ENCODE measurements around the gene CMIP. TPM values are rescaled to one million over a fixed set of nuclear protein-coding genes. Genes with fewer than 3 reads are reported as not detected.
"Not testable (repeated sequence)": the region's sequence is repeated elsewhere in the genome, so short reads cannot be mapped to it uniquely, and the experiment has no call there.

CMIP gene
- polyA plus RNA-seq, 1 of the 3 experiments (the other 2 are of a cell fraction): 5.4 TPM

DNA sequence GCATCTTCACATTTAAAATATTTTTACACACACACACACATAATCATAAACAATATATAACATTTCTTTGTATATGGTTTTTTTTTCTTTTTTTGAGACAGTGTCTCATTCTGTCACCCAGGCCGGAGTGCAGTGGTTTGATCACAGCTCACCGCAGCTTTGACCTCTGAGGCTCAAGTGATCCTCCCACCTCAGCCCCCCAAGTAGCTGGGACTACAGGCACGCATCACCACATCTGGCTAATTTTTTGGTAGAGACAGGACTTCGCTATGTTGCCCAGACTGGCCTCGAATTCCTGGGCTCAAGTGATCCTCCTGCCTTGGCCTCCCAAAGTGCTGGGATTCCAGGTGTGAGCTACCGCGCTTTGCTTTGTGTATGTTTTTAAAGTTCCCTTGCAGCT is 78.2 kb downstream of the CMIP start:
- H3K27ac ChIP-seq (ENCODE audit: low read depth in 2 of 2, low read length in 1 of 2); H3K36me3 ChIP-seq (replicated peaks in 1 of 2; ENCODE audit: control insufficient read depth in 1 of 2, insufficient read depth in 2 of 2, low read length in 1 of 2); POLR2A ChIA-PET; H3K9me2 ChIP-seq; DNase-seq; H3K4me3 ChIP-seq (ENCODE audit: low read depth in 2 of 2, low read length in 1 of 2); H4K20me1 ChIP-seq (ENCODE audit: insufficient read depth); H3K79me2 ChIP-seq (ENCODE audit: insufficient read depth); H3K9ac ChIP-seq; H2AFZ ChIP-seq (ENCODE audit: low read depth); H3K9me3 ChIP-seq; H3K27me3 ChIP-seq (ENCODE audit: insufficient read depth); H3K4me2 ChIP-seq; H3F3A ChIP-seq (replicated peaks; ENCODE audit: insufficient read depth): not testable (repeated sequence)
- CTCF ChIA-PET: interaction anchor here (1.3 kb wide), 1 partner anchor 100 kb away, joined by 3 read pairs; no protein-coding TSS in a partner anchor
- peaks cover 0 to 13% of the 10 kb centered on the region in 2 experiments; a peak in 2 of 4 replicates for H3K4me1 ChIP-seq (ENCODE audit: control insufficient read depth in 1 of 2, insufficient read depth in 2 of 2, low read depth in 1 of 2, low read length in 1 of 2)
- WGBS (ENCODE audit: low lambda C conversion rate): 97% methylated on average over 7 of the region's 7 CpGs

DNA sequence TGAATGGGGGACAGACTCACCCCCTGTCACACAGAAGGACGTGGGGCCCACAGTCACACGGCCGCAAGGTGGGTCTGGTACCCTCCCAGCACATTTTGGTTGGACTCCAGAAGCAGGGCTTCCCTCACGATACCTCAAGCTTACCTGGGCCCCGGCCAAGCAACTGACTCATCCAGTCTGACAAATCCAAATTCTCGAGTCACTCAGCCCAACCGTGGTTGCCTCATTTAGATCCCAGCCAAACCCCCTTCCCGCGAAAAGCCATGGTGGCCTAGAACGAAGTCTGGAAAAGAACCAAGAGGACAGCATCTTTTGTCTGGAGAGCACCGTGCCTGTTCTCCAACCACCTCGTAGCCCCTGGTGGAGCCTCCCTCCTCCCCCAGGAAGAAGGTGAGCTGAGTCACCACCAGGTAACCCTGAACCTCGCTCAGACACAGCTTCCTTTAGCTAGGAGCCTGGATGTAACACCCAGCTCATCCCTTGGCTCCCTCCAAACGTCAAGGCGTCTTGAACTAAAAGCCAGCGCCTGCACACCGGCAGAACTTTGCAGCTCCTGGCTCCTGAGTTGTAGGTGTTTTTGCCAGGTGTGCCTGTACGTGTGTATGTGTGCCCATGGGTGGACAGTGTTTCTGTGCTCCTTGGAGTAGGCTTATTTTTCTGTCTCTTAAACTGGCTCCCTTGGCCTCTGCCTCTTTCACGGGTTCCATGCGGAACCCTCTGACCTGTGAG is 78.9 kb downstream of the CMIP start:
- ChIA-PET CTCF (interaction anchor here (0.7 to 1.3 kb wide), 2 partner anchors 58 to 100 kb away, joined by 3 read pairs; no protein-coding TSS in a partner anchor), POLR2A (no interaction called here)
- DNase-seq: no peak
- Histone ChIP-seq H3K4me1 (ENCODE audit: control insufficient read depth in 1 of 2, insufficient read depth in 2 of 2, low read depth in 1 of 2, low read length in 1 of 2) (peaks cover 0 to 13% of the 10 kb centered on the region in 2 experiments; a peak in 2 of 4 replicates), H3K4me2 (no peak overlapping the region), H2AFZ (ENCODE audit: low read depth) (no peak overlapping the region), H3K9me3 (no peaks in the 10 kb centered on the region), H3K9ac (no peak overlapping the region), H3F3A (replicated peaks; ENCODE audit: insufficient read depth) (no peaks in the 10 kb centered on the region), H3K36me3 (replicated peaks in 1 of 2; ENCODE audit: control insufficient read depth in 1 of 2, insufficient read depth in 2 of 2, low read length in 1 of 2) (no peaks in the 10 kb centered on the region), H3K9me2 (no peaks in the 10 kb centered on the region), H3K27me3 (ENCODE audit: insufficient read depth) (no peaks in the 10 kb centered on the region), H3K79me2 (ENCODE audit: insufficient read depth) (peaks cover 12% of the 10 kb centered on the region), H3K27ac (ENCODE audit: low read depth in 2 of 2, low read length in 1 of 2) (no peak overlapping the region), H4K20me1 (ENCODE audit: insufficient read depth) (0 out of 2 replicates have a peak, but pooled peaks cover 3% of the 10 kb centered on the region), H3K4me3 (ENCODE audit: low read depth in 2 of 2, low read length in 1 of 2) (no peak overlapping the region)
- no peak for TF ChIP-seq RCOR1 (IDR thresholded peaks at IDR 0.05; ENCODE audit: low read length)
- no peak for TF ChIP-seq SMC3 (IDR thresholded peaks at IDR 0.05; ENCODE audit: low read depth, low read length)
- TF ChIP-seq FOXM1 (IDR thresholded peaks at IDR 0.05; ENCODE audit: low read depth): no peak
- TF ChIP-seq, protein P1, sequence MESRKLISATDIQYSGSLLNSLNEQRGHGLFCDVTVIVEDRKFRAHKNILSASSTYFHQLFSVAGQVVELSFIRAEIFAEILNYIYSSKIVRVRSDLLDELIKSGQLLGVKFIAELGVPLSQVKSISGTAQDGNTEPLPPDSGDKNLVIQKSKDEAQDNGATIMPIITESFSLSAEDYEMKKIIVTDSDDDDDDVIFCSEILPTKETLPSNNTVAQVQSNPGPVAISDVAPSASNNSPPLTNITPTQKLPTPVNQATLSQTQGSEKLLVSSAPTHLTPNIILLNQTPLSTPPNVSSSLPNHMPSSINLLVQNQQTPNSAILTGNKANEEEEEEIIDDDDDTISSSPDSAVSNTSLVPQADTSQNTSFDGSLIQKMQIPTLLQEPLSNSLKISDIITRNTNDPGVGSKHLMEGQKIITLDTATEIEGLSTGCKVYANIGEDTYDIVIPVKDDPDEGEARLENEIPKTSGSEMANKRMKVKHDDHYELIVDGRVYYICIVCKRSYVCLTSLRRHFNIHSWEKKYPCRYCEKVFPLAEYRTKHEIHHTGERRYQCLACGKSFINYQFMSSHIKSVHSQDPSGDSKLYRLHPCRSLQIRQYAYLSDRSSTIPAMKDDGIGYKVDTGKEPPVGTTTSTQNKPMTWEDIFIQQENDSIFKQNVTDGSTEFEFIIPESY (IDR thresholded peaks at IDR 0.05; ENCODE audit: borderline replicate concordance, low read depth): no peak
- peak; percentile 60; the same call in 1 of the 2 replicates for TF ChIP-seq NFIC (IDR thresholded peaks at IDR 0.05; ENCODE audit: borderline replicate concordance)
- no peak for TF ChIP-seq TAF1 (IDR thresholded peaks at IDR 0.05; ENCODE audit: borderline replicate concordance, low read depth, low read length)
- TF ChIP-seq MEF2A (IDR thresholded peaks at IDR 0.05; ENCODE audit: borderline replicate concordance, low read depth): no peak
- TF ChIP-seq, protein P2, sequence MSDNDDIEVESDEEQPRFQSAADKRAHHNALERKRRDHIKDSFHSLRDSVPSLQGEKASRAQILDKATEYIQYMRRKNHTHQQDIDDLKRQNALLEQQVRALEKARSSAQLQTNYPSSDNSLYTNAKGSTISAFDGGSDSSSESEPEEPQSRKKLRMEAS (IDR thresholded peaks at IDR 0.05; ENCODE audit: low read depth): no peak
- no peak for TF ChIP-seq CHD2 (IDR thresholded peaks at IDR 0.05; ENCODE audit: low read length, partially characterized antibody)
- TF ChIP-seq FOSL2 (IDR thresholded peaks at IDR 0.05; ENCODE audit: borderline replicate concordance, low read depth): peak; percentile 50; the same call in 1 of the 2 replicates
- 64% methylated on average over 19 of the region's 20 CpGs for WGBS (ENCODE audit: low lambda C conversion rate)

All from SK-N-SH (cell line).